Caco-2 (cell line): ENCODE results near the gene NOX3. TPM values are rescaled to one million over a fixed set of nuclear protein-coding genes. Genes with fewer than 3 reads are reported as not detected.

Source experiments
- BruUV-seq: library from RNA; stranded (reverse); fragments of 400-500 nt; replicated peaks from 2 replicates; lab custom pipeline; 2021; lab: Mats Ljungman, UMichigan
- CTCF ChIA-PET: fragments of 300-600 bp; sonication (Branson Sonifier 250); formaldehyde crosslinking; loops from one replicate; lab custom pipeline; 2022; ENCODE audit warnings: antibody characterized with exemption; lab: Charles Lee
- POLR2A ChIA-PET: fragments of 300-600 bp; sonication (Branson Sonifier 250); formaldehyde crosslinking; loops from one replicate; lab custom pipeline; 2022; ENCODE audit warnings: antibody characterized with exemption; lab: Charles Lee
- DNase-seq, 2 experiments: peaks; one replicate each; pipeline versions ENCODE4 v3.0.0 to v3.0.0-alpha.2; 2020 to 2022
- H3K27me3 ChIP-seq: replicated peaks from 2 replicates; pipeline ENCODE4 v1.6.0; 2011; ENCODE audit warnings: low read length; ENCODE audit not compliant: control insufficient read depth, insufficient read depth
- H3K36me3 ChIP-seq: 2 replicates; pipeline ENCODE4 v1.5.1; 2011; ENCODE audit warnings: low read length; ENCODE audit not compliant: control insufficient read depth, insufficient read depth
- H3K4me1 ChIP-seq: fragments of 250-450 bp; sonication (Bioruptor Pico); 2 replicates; pipeline ENCODE4 v1.5.1; 2020; ENCODE audit warnings: mild to moderate bottlenecking
- H3K4me3 ChIP-seq: 2 replicates; pipeline ENCODE4 v1.5.1; 2011; ENCODE audit warnings: low read depth, mild to moderate bottlenecking, control low read depth, low read length
- H3K9me3 ChIP-seq: fragments of 250-450 bp; sonication (Bioruptor Pico); 2 replicates; pipeline ENCODE4 v1.5.1; 2020; ENCODE audit warnings: mild to moderate bottlenecking, moderate library complexity
- H3K27ac Mint-ChIP-seq: one replicate; pipeline ENCODE4 v1.8.0; 2022; ENCODE audit warnings: mixed read lengths; ENCODE audit not compliant: unreplicated experiment
- H3K27me3 Mint-ChIP-seq: one replicate; pipeline ENCODE4 v1.8.0; 2022; ENCODE audit warnings: mixed read lengths; ENCODE audit not compliant: insufficient read depth, unreplicated experiment
- H3K36me3 Mint-ChIP-seq: one replicate; pipeline ENCODE4 v1.8.0; 2022; ENCODE audit warnings: mild to moderate bottlenecking, mixed read lengths; ENCODE audit not compliant: insufficient read depth, unreplicated experiment
- H3K4me1 Mint-ChIP-seq: one replicate; pipeline ENCODE4 v1.8.0; 2022; ENCODE audit warnings: low read depth, mixed read lengths; ENCODE audit not compliant: unreplicated experiment
- H3K4me3 Mint-ChIP-seq: one replicate; pipeline ENCODE4 v1.8.0; 2022; ENCODE audit warnings: mild to moderate bottlenecking, moderate library complexity, mixed read lengths; ENCODE audit not compliant: unreplicated experiment
- H3K9me3 Mint-ChIP-seq: one replicate; pipeline ENCODE4 v1.8.0; 2022; ENCODE audit warnings: mixed read lengths; ENCODE audit not compliant: unreplicated experiment
- intact Hi-C: fragments of 100-400 bp; cut with micrococcal nuclease; formaldehyde crosslinking; loops from one replicate; pipeline ENCODE4 v1.10.0; 2022; ENCODE audit not compliant: unreplicated experiment
- total RNA-seq: library from RNA; stranded (reverse); gene quantifications from 2 replicates; pipeline ENCODE4 v1.2.3, GENCODE V29; 2022
- TF ChIP-seq, protein P1 (sequence below), 2 experiments: fragments of 200-600 bp in 1 of 2; IDR thresholded peaks; 1 replicate in 1 of 2; 2 replicates in 1 of 2; pipeline versions ENCODE4 v1.5.1 to v1.8.0; 2011 to 2022; ENCODE audit warnings: antibody characterized with exemption in 1 of 2, control low read depth in 1 of 2, inconsistent platforms in 1 of 2, low read depth in 1 of 2, low read length in 1 of 2, mild to moderate bottlenecking in 1 of 2, moderate library complexity in 1 of 2; ENCODE audit not compliant: insufficient read depth in 1 of 2, severe bottlenecking in 1 of 2, unreplicated experiment in 1 of 2

The NOX3 gene
- total RNA-seq, 1 experiment from 2014 or later = not detected

DNA sequence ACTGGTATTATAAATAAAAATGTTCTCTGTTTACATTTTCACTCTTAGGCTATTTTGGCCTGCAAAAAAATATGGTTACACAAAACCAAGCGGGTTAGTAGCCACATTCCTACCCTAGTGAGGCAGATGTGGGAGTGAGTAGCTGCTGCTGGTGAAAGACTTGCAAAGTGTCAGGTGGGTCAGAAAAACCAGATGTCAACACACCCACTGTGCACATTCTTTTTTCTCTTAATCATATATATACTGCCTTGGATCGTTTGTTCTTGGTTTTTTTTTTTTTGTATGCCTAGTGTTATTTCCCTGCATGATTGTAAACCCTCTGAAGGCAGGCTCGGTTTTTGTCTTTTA is 73.3 kb downstream of the NOX3 start:
- Mint-ChIP-seq H3K9me3 (peaks cover 1% of the 10 kb centered on the region), H3K36me3 (no peaks in the 10 kb centered on the region), H3K4me3 (no peak overlapping the region), H3K4me1 (no peaks in the 10 kb centered on the region), H3K27ac (no peak overlapping the region), H3K27me3 (no peaks in the 10 kb centered on the region)
- Histone ChIP-seq H3K27me3 (no peaks in the 10 kb centered on the region), H3K4me3 (no peak overlapping the region), H3K4me1 (no peaks in the 10 kb centered on the region), H3K36me3 (no peaks in the 10 kb centered on the region), H3K9me3 (no peaks in the 10 kb centered on the region)
- TF ChIP-seq, protein P1, sequence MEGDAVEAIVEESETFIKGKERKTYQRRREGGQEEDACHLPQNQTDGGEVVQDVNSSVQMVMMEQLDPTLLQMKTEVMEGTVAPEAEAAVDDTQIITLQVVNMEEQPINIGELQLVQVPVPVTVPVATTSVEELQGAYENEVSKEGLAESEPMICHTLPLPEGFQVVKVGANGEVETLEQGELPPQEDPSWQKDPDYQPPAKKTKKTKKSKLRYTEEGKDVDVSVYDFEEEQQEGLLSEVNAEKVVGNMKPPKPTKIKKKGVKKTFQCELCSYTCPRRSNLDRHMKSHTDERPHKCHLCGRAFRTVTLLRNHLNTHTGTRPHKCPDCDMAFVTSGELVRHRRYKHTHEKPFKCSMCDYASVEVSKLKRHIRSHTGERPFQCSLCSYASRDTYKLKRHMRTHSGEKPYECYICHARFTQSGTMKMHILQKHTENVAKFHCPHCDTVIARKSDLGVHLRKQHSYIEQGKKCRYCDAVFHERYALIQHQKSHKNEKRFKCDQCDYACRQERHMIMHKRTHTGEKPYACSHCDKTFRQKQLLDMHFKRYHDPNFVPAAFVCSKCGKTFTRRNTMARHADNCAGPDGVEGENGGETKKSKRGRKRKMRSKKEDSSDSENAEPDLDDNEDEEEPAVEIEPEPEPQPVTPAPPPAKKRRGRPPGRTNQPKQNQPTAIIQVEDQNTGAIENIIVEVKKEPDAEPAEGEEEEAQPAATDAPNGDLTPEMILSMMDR (IDR thresholded peaks at IDR 0.05; ENCODE audit: insufficient read depth in 1 of 2, low read depth in 1 of 2, low read length in 1 of 2, severe bottlenecking in 1 of 2, unreplicated experiment in 1 of 2) = no peak
- no peak for DNase-seq
- BruUV-seq = no TSS peak
- intact Hi-C loops = loop anchor here (5.0 kb wide), 1 partner anchor 55 kb away; no protein-coding TSS in a partner anchor
- CTCF ChIA-PET = no interaction called here
- POLR2A ChIA-PET = no interaction called here

DNA sequence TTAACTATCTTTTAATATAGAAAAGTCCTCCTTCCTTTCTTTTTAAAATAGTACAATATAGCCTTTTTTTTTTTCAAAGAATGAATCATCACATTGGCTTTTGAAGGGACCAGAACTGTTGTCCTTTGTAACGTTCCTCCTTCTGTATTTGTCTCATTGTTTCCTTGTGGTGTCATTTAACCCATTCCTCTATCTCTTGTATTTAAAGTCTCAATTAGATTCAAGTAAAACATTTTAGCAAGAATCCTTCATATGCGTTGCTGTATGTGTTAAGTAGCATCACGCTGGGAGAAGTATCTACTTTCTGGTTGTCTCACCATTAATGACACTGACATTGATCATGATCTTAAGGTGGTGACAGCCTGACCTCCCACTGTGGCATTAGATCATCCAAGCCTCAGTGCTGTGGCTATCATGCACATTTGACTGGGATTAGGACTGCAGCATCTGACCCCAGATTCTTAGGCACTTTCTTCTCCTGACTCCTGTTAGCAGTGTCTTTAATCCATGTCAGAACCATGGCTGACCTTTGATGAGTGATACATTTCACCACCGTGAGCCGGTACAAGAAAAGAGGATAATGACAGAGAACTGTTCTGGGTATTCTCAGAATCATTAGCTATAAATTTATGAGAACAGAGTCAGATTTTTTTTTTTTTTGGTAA is 73.8 kb downstream of the NOX3 start:
- Mint-ChIP-seq H3K36me3 (no peaks in the 10 kb centered on the region), H3K27ac (no peak overlapping the region), H3K9me3 (peaks cover 5% of the 10 kb centered on the region), H3K27me3 (no peaks in the 10 kb centered on the region), H3K4me3 (no peak overlapping the region), H3K4me1 (no peaks in the 10 kb centered on the region)
- Histone ChIP-seq H3K27me3 (no peaks in the 10 kb centered on the region), H3K9me3 (no peaks in the 10 kb centered on the region), H3K4me1 (no peaks in the 10 kb centered on the region), H3K4me3 (no peak overlapping the region), H3K36me3 (no peaks in the 10 kb centered on the region)
- no peak for DNase-seq
- CTCF ChIA-PET = interaction anchor here (1.5 kb wide), 1 partner anchor 113 kb away, joined by 4 read pairs; no protein-coding TSS in a partner anchor
- TF ChIP-seq, protein P1 (IDR thresholded peaks at IDR 0.05; ENCODE audit: insufficient read depth in 1 of 2, low read depth in 1 of 2, low read length in 1 of 2, severe bottlenecking in 1 of 2, unreplicated experiment in 1 of 2) = no peak
- POLR2A ChIA-PET = no interaction called here
- intact Hi-C loops = loop anchor here (1.0 to 5.0 kb wide), 2 partner anchors 55 to 113 kb away; no protein-coding TSS in a partner anchor
- no TSS peak for BruUV-seq

DNA sequence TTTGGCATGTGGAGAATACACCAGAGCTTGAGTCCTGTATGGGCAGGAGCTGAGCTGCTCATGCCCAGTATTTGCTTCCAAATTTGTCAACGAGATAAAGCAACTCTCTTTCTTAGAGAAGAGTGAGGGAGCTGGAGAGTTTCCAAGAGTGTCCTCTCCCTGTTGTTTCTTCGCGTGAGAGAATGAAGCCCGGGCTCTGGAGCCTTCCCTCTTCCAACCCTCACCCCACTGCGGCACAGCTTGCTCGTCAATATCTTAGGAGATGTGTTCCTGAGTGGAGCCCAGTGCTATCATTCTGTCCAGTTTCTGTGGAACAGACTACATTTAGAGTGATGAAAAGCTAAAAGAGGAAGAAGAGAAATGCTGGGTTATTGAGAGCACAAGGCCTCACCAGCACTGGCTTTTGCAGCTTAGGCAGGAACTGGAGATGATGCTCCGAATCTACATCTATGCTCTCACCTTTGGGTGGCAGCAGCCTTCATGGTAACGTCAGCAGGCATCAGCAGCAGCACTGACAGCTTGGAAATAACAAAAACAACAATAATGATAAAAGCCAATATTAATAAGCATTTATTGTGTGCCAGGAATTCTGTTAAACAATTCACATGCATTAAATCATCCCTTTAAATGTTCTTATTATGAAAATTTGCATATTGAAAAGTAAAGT is 74.8 kb downstream of the NOX3 start:
- no TSS peak for BruUV-seq
- no peaks in the 10 kb centered on the region for H3K4me1 ChIP-seq
- H3K9me3 ChIP-seq = no peaks in the 10 kb centered on the region
- Mint-ChIP-seq H3K27me3 (no peaks in the 10 kb centered on the region), H3K4me1 (no peaks in the 10 kb centered on the region), H3K4me3 (no peak overlapping the region), H3K9me3 (peaks cover 11% of the 10 kb centered on the region), H3K36me3 (no peaks in the 10 kb centered on the region), H3K27ac (no peak overlapping the region)
- ChIA-PET CTCF (interaction anchor here (1.5 kb wide), 1 partner anchor 114 kb away, joined by 4 read pairs; no protein-coding TSS in a partner anchor), POLR2A (no interaction called here)
- H3K36me3 ChIP-seq = no peaks in the 10 kb centered on the region
- H3K27me3 ChIP-seq = no peaks in the 10 kb centered on the region
- H3K4me3 ChIP-seq = no peak overlapping the region
- TF ChIP-seq, protein P1 (IDR thresholded peaks at IDR 0.05; ENCODE audit: insufficient read depth in 1 of 2, low read depth in 1 of 2, low read length in 1 of 2, severe bottlenecking in 1 of 2, unreplicated experiment in 1 of 2) = no peak
- no peak for DNase-seq
- intact Hi-C loops = loop anchor here (1.0 to 5.0 kb wide), 2 partner anchors 53 to 115 kb away; no protein-coding TSS in a partner anchor
